HepG2 (cell line): ENCODE data around the gene PHKA2. TPM values are rescaled to one million over a fixed set of nuclear protein-coding genes. Genes with fewer than 3 reads are reported as not detected.

Experiments used
- ATAC-seq: fragments of 200-7000 bp; cut with Tn5 transposase; 3 replicates; pipeline ENCODE4 v1.9.1; 2020; ENCODE audit warnings: mild to moderate bottlenecking, moderate library complexity
- BruUV-seq: library from RNA; stranded (reverse); fragments of 400-500 nt; replicated peaks from 2 replicates; lab custom pipeline; 2021; lab: Mats Ljungman, UMichigan
- CTCF ChIA-PET: fragments of 300-600 bp; formaldehyde crosslinking; extraction: SDS; loops from one replicate; lab custom pipeline; 2021; ENCODE audit warnings: low total read pairs, inconsistent platforms, low intra/inter-chr PET ratio; lab: Yijun Ruan, JAX
- POLR2A ChIA-PET: fragments of 350-600 bp; sonication (Branson Sonifier 250); formaldehyde crosslinking; loops from one replicate; lab custom pipeline; 2020; ENCODE audit warnings: antibody characterized with exemption, inconsistent platforms; lab: Yijun Ruan, JAX
- DNase-seq: peaks from one replicate; pipeline ENCODE4 v3.0.0-alpha.2; 2015; ENCODE audit warnings: low spot score
- FAIRE-seq: peaks from 3 replicates; lab custom pipeline; 2011; peaks lifted over from hg19 to GRCh38; lab: Jason Lieb, UNC
- H2AFZ ChIP-seq: one replicate; pipeline ENCODE4 v1.6.1; 2011; ENCODE audit warnings: low read length, inconsistent platforms
- H3K27ac ChIP-seq: fragments of 300-600 bp; 3 replicates; pipeline ENCODE4 v1.8.0; 2011; ENCODE audit warnings: mixed run types, mild to moderate bottlenecking, mixed read lengths, low read length, inconsistent platforms; ENCODE audit not compliant: insufficient read depth; ENCODE audit errors: extremely low read length
- H3K27me3 ChIP-seq, 2 experiments: fragments of 200-600 bp in 1 of 2; 2 replicates in 1 of 2; 3 replicates in 1 of 2; pipeline versions ENCODE4 v1.6.0 to v1.8.0; 2011; ENCODE audit warnings: low read length in 2 of 2, mild to moderate bottlenecking in 2 of 2, moderate library complexity in 2 of 2, inconsistent platforms in 1 of 2; ENCODE audit not compliant: insufficient read depth in 2 of 2, control insufficient read depth in 1 of 2
- H3K36me3 ChIP-seq, 2 experiments: fragments of 200-600 bp in 1 of 2; replicated peaks in 1 of 2; 2 replicates in 1 of 2; 3 replicates in 1 of 2; pipeline versions ENCODE4 v1.5.1 to v1.8.0; 2011; ENCODE audit warnings: low read length in 2 of 2, inconsistent platforms in 1 of 2; ENCODE audit not compliant: insufficient read depth in 2 of 2, control insufficient read depth in 1 of 2
- H3K4me1 ChIP-seq: 2 replicates; pipeline ENCODE4 v1.5.1; 2012; ENCODE audit warnings: low read length, inconsistent platforms; ENCODE audit not compliant: insufficient read depth
- H3K4me2 ChIP-seq: 2 replicates; pipeline ENCODE4 v1.6.0; 2011; ENCODE audit warnings: low read depth, low read length, inconsistent platforms
- H3K4me3 ChIP-seq, 3 experiments: fragments of 200-600 bp in 1 of 3; sonication (generic), shearing (Covaris generic) in 1 of 3; replicated peaks in 1 of 3; 2 replicates each; pipeline ENCODE4 v1.5.1; 2011 to 2016; ENCODE audit warnings: low read length in 3 of 3, inconsistent platforms in 2 of 3, low read depth in 2 of 3, mild to moderate bottlenecking in 2 of 3, control low read depth in 1 of 3, mixed read lengths in 1 of 3; ENCODE audit not compliant: insufficient read depth in 1 of 3
- H3K79me2 ChIP-seq: one replicate; pipeline ENCODE4 v1.6.1; 2011; ENCODE audit warnings: low read length, inconsistent platforms; ENCODE audit not compliant: insufficient read depth
- H3K9ac ChIP-seq: 2 replicates; pipeline ENCODE4 v1.6.0; 2011; ENCODE audit warnings: mild to moderate bottlenecking, low read depth, low read length, inconsistent platforms; ENCODE audit not compliant: insufficient read depth
- H3K9me3 ChIP-seq: 2 replicates; pipeline ENCODE4 v1.5.1; 2012; ENCODE audit warnings: mild to moderate bottlenecking, low read length
- H4K20me1 ChIP-seq: 2 replicates; pipeline ENCODE4 v1.6.0; 2011; ENCODE audit warnings: inconsistent platforms, mild to moderate bottlenecking, low read length, moderate library complexity; ENCODE audit not compliant: insufficient read depth
- GATAD1 ChIP-seq: IDR thresholded peaks from 2 replicates; pipeline ENCODE4 v1.6.1; 2016; ENCODE audit warnings: missing genetic modification reagents, missing compliant biosample characterization
- GPN1 ChIP-seq: sonication (generic); formaldehyde crosslinking; IDR thresholded peaks from 2 replicates; pipeline ENCODE4 v1.5.1; 2020; ENCODE audit warnings: missing genetic modification reagents, borderline replicate concordance
- KMT2B ChIP-seq: IDR thresholded peaks from 2 replicates; pipeline ENCODE4 v1.6.1; 2016; ENCODE audit warnings: missing genetic modification reagents, missing compliant biosample characterization
- MAFG ChIP-seq: sonication (generic); formaldehyde crosslinking; IDR thresholded peaks from 2 replicates; pipeline ENCODE4 v1.5.1; 2020; ENCODE audit warnings: mild to moderate bottlenecking, missing genetic modification reagents
- MED13 ChIP-seq: sonication (generic); formaldehyde crosslinking; IDR thresholded peaks from 2 replicates; pipeline ENCODE4 v1.5.0; 2020; ENCODE audit warnings: missing genetic modification reagents
- MXD4 ChIP-seq: IDR thresholded peaks from 2 replicates; pipeline ENCODE4 v1.6.1; 2016; ENCODE audit warnings: mild to moderate bottlenecking, missing biosample characterization, missing genetic modification reagents
- NFATC3 ChIP-seq: sonication (generic); formaldehyde crosslinking; IDR thresholded peaks from 2 replicates; pipeline ENCODE4 v1.5.1; 2020; ENCODE audit warnings: mild to moderate bottlenecking, missing genetic modification reagents
- NFIB ChIP-seq: sonication (generic); formaldehyde crosslinking; IDR thresholded peaks from 2 replicates; pipeline ENCODE4 v1.9.0; 2021; ENCODE audit warnings: missing genetic modification reagents, mild to moderate bottlenecking, borderline replicate concordance
- PTBP1 ChIP-seq: fragments of 200-400 bp; formaldehyde crosslinking; IDR thresholded peaks from 2 replicates; pipeline ENCODE4 v1.6.1; 2018; ENCODE audit warnings: low read length, low read depth; ENCODE audit not compliant: poor library complexity, severe bottlenecking
- REL ChIP-seq: sonication (generic); formaldehyde crosslinking; conservative IDR thresholded peaks from 2 replicates; pipeline ENCODE4 v1.8.0; 2022; ENCODE audit warnings: mild to moderate bottlenecking, missing genetic modification reagents, moderate library complexity
- SMAD9 ChIP-seq: sonication (generic); formaldehyde crosslinking; IDR thresholded peaks from 2 replicates; pipeline ENCODE4 v1.5.1; 2020; ENCODE audit warnings: mild to moderate bottlenecking, missing genetic modification reagents
- ZNF235 ChIP-seq: sonication (generic); formaldehyde crosslinking; IDR thresholded peaks from 2 replicates; pipeline ENCODE4 v1.8.1; 2023; ENCODE audit warnings: mild to moderate bottlenecking, missing genetic modification reagents, borderline replicate concordance
- ZNF546 ChIP-seq: sonication (generic); formaldehyde crosslinking; conservative IDR thresholded peaks from 2 replicates; pipeline ENCODE4 v1.8.1; 2023; ENCODE audit warnings: mild to moderate bottlenecking, missing genetic modification reagents
- ZNF563 ChIP-seq: sonication (generic); formaldehyde crosslinking; IDR thresholded peaks from 2 replicates; pipeline ENCODE4 v1.8.0; 2022; ENCODE audit warnings: mild to moderate bottlenecking, moderate library complexity, missing genetic modification reagents
- ZNF761 ChIP-seq: sonication (generic); formaldehyde crosslinking; conservative IDR thresholded peaks from 2 replicates; pipeline ENCODE4 v1.4.0; 2020; ENCODE audit warnings: mild to moderate bottlenecking, missing genetic modification reagents
- WGBS: methylation state at CpG from one replicate; pipeline ENCODE4 v1.1.6; 2017; ENCODE audit warnings: low lambda C conversion rate; 5-methylcytosine and 5-hydroxymethylcytosine counted together
- in situ Hi-C: cut with HindIII; loops from 2 replicates; pipeline ENCODE4 v1.10.0; 2017; ENCODE audit warnings: low pct_unique_long_range_greater_than_20kb; ENCODE audit not compliant: extremely low pct_ligation_motif_present
- intact Hi-C: fragments of 100-400 bp; cut with micrococcal nuclease; formaldehyde crosslinking; loops from one replicate; pipeline ENCODE4 v1.10.0; 2022; ENCODE audit not compliant: unreplicated experiment
- polyA plus RNA-seq, 8 experiments: library from polyadenylated mRNA; depleted of rRNA in 3 of 8; stranded (reverse) in 7 of 8; unstranded in 1 of 8; fragments of >200 nt; fragmentation: Illumina TruSeq in 4 of 8; extraction: Trizol in 4 of 8; gene quantifications; 2 replicates each; pipeline versions ENCODE4 v1.2.1 to v1.2.3, GENCODE V29; 2011 to 2016; ENCODE audit warnings: low read depth in 4 of 8, missing spikeins in 1 of 8, mixed read lengths in 1 of 8; ENCODE audit not compliant: insufficient read depth in 1 of 8
- total RNA-seq, 5 experiments: library from RNA; depleted of rRNA; stranded (reverse); fragments of >200 nt; fragmentation: Illumina TruSeq; extraction: Trizol; gene quantifications; 2 replicates each; pipeline ENCODE4 v1.2.3, GENCODE V29; 2016; ENCODE audit warnings: low read depth in 1 of 5
- TF ChIP-seq, protein P1 (sequence below): sonication (generic); formaldehyde crosslinking; IDR thresholded peaks from 2 replicates; pipeline ENCODE4 v1.4.0; 2020; ENCODE audit warnings: mild to moderate bottlenecking, missing genetic modification reagents
- TF ChIP-seq, protein P2 (sequence below): sonication (generic); formaldehyde crosslinking; IDR thresholded peaks from 2 replicates; pipeline ENCODE4 v1.4.0; 2020; ENCODE audit warnings: mild to moderate bottlenecking, low read depth, missing genetic modification reagents
- TF ChIP-seq, protein P3 (sequence below): conservative IDR thresholded peaks from 2 replicates; pipeline ENCODE4 v1.6.1; 2018; ENCODE audit warnings: missing genetic modification reagents

The PHKA2 gene
- total and polyA plus RNA-seq, 2 of the 13 experiments (the other 11 are each of a cell fraction or from before 2014, with no cell fraction given): 20.5 to 273 TPM

DNA sequence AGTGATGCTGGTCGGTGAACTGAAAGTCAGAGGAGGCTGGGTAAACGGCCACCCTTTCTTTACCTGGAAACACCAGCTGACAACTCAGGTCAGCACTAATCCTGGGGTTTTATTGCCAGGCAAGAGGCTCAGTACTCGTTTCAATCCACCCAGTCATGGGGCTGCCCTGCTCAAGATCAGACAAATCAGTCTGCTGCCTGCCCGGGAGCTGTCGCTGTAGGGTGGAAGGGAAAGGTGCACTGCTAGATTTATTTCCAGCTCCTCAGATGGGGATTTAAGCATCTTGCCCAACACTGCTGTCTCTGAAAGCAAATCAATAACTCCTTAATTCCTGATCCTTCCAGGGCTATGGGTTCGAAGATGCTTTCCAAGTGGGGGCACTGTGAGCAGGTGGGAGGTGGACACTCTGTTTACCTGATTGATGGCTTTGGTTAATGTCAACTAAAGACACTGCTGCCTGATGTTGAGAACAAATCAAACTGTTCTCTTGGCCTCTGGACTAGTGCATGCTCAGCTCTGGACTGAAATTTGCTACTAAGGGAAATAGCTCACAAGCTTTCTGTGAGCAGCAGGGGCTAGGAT is 59.3 kb downstream of the PHKA2 start (continued):
- TF ChIP-seq, protein P1, sequence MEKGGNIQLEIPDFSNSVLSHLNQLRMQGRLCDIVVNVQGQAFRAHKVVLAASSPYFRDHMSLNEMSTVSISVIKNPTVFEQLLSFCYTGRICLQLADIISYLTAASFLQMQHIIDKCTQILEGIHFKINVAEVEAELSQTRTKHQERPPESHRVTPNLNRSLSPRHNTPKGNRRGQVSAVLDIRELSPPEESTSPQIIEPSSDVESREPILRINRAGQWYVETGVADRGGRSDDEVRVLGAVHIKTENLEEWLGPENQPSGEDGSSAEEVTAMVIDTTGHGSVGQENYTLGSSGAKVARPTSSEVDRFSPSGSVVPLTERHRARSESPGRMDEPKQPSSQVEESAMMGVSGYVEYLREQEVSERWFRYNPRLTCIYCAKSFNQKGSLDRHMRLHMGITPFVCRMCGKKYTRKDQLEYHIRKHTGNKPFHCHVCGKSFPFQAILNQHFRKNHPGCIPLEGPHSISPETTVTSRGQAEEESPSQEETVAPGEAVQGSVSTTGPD (CRISPR knock-in tag): no peak
- TF ChIP-seq ZNF546 (CRISPR knock-in tag): no peak

DNA sequence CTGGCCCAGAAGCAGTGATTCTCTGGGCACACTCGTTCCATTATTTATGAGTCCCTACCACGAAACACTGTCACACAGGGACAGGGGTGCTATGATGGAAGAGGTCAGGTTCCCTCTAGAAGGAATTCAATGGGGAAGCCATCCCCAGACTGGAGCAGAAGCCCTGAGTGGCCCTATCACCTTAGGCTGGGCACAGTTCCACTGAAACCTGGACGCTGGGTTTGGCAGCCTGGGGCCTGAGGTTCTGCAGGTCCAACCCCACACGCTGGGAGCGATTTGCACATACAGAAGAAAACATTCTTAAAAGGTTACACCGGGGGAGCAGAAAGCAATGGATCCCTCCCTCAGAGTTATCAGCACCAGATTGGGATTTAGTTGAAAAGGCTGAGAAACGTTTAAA is 63.3 kb downstream of the PHKA2 start:
- TF ChIP-seq GPN1 (CRISPR knock-in tag): no peak
- no peak for TF ChIP-seq SMAD9 (CRISPR knock-in tag)
- TF ChIP-seq, protein P2, sequence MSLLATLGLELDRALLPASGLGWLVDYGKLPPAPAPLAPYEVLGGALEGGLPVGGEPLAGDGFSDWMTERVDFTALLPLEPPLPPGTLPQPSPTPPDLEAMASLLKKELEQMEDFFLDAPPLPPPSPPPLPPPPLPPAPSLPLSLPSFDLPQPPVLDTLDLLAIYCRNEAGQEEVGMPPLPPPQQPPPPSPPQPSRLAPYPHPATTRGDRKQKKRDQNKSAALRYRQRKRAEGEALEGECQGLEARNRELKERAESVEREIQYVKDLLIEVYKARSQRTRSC: no peak
- TF ChIP-seq GATAD1 (CRISPR knock-in tag): no peak
- TF ChIP-seq REL (CRISPR knock-in tag): no peak
- TF ChIP-seq ZNF761 (CRISPR knock-in tag): no peak
- TF ChIP-seq NFIB (CRISPR knock-in tag): no peak
- TF ChIP-seq ZNF563: no peak
- no peak for TF ChIP-seq MED13
- TF ChIP-seq ZNF235 (CRISPR knock-in tag): no peak
- TF ChIP-seq KMT2B (CRISPR knock-in tag): no peak
- TF ChIP-seq NFATC3 (CRISPR knock-in tag): no peak
- TF ChIP-seq MAFG: no peak
- TF ChIP-seq, protein P3, sequence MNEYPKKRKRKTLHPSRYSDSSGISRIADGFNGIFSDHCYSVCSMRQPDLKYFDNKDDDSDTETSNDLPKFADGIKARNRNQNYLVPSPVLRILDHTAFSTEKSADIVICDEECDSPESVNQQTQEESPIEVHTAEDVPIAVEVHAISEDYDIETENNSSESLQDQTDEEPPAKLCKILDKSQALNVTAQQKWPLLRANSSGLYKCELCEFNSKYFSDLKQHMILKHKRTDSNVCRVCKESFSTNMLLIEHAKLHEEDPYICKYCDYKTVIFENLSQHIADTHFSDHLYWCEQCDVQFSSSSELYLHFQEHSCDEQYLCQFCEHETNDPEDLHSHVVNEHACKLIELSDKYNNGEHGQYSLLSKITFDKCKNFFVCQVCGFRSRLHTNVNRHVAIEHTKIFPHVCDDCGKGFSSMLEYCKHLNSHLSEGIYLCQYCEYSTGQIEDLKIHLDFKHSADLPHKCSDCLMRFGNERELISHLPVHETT (CRISPR knock-in tag): no peak
- TF ChIP-seq PTBP1: no peak
- TF ChIP-seq MXD4 (CRISPR knock-in tag): no peak
- WGBS: 94% methylated on average over 6 of the region's 7 CpGs
- no peak overlapping the region for H3K4me2 ChIP-seq
- H3K79me2 ChIP-seq: no peaks in the 10 kb centered on the region
- no peak overlapping the region for H3K4me3 ChIP-seq
- H3K9me3 ChIP-seq: no peaks in the 10 kb centered on the region
- FAIRE-seq (no peak), DNase-seq (no peak), ATAC-seq (no peak)
- H4K20me1 ChIP-seq: no peaks in the 10 kb centered on the region
- no peak overlapping the region for H2AFZ ChIP-seq
- no TSS peak for BruUV-seq
- no peak overlapping the region for H3K27ac ChIP-seq
- POLR2A ChIA-PET: no interaction called here
- CTCF ChIA-PET: no interaction called here
- in situ Hi-C loops: no loop called here
- no peaks in the 10 kb centered on the region for H3K4me1 ChIP-seq
- peaks cover 5 to 34% of the 10 kb centered on the region in 2 experiments for H3K36me3 ChIP-seq
- intact Hi-C loops: no loop called here
- no peak overlapping the region for H3K9ac ChIP-seq
- no peaks in the 10 kb centered on the region for H3K27me3 ChIP-seq
